ENCODE data around the gene PKDCC.
A peak's percentile ranks its signal among the peaks of the same experiment; 100 is the strongest.

The PKDCC gene

GRCh38 chr2:42087137-42087856 is 39.5 kb downstream of the PKDCC start:
- CTCF ChIA-PET = interaction anchor here (1.0 to 11.3 kb wide), 8 partner anchors 7 to 247 kb away, joined by 3 to 143 read pairs (median 6); no protein-coding TSS in a partner anchor
- DNase-seq (ENCODE audit: extremely low spot score) = no peak
- POLR2A ChIA-PET = interaction anchor here (0.7 to 3.2 kb wide), 4 partner anchors 9 to 218 kb away, joined by 3 to 10 read pairs (median 4); no protein-coding TSS in a partner anchor
- TF ChIP-seq ZNF384 (IDR thresholded peaks at IDR 0.05) (no peak), ELF4 (IDR thresholded peaks at IDR 0.05) (no peak), PKNOX1 (IDR thresholded peaks at IDR 0.05) (no peak), L3MBTL2 (conservative IDR thresholded peaks at IDR 0.05) (no peak), CTBP1 (IDR thresholded peaks at IDR 0.05; ENCODE audit: borderline replicate concordance) (no peak), BHLHE40 (IDR thresholded peaks at IDR 0.05; ENCODE audit: borderline replicate concordance) (no peak), SUZ12 (IDR thresholded peaks at IDR 0.05) (no peak), SP1 (IDR thresholded peaks at IDR 0.05) (no peak), FOXM1 (IDR thresholded peaks at IDR 0.05; ENCODE audit: borderline replicate concordance) (no peak), TARDBP (IDR thresholded peaks at IDR 0.05) (no peak)

- POLR2A ChIA-PET = interaction anchor here (0.7 to 1.1 kb wide), 2 partner anchors 9 to 41 kb away, joined by 3 to 4 read pairs; no protein-coding TSS in a partner anchor
- no peak for DNase-seq (ENCODE audit: extremely low spot score)
- CTCF ChIA-PET = interaction anchor here (1.0 to 11.3 kb wide), 5 partner anchors 16 to 247 kb away, joined by 3 to 143 read pairs (median 5); no protein-coding TSS in a partner anchor
- TF ChIP-seq ZNF384 (IDR thresholded peaks at IDR 0.05) (no peak), HDGF (IDR thresholded peaks at IDR 0.05; ENCODE audit: borderline replicate concordance) (no peak), ELF4 (IDR thresholded peaks at IDR 0.05) (no peak), FOXK2 (IDR thresholded peaks at IDR 0.05) (no peak), SP1 (IDR thresholded peaks at IDR 0.05) (no peak), ARNT (IDR thresholded peaks at IDR 0.05) (no peak), FOXA1 (IDR thresholded peaks at IDR 0.05) (no peak), CTBP1 (IDR thresholded peaks at IDR 0.05; ENCODE audit: borderline replicate concordance) (no peak), FOXM1 (IDR thresholded peaks at IDR 0.05; ENCODE audit: borderline replicate concordance) (no peak), LEF1 (IDR thresholded peaks at IDR 0.05; ENCODE audit: borderline replicate concordance) (no peak), SUZ12 (IDR thresholded peaks at IDR 0.05) (no peak), BHLHE40 (IDR thresholded peaks at IDR 0.05; ENCODE audit: borderline replicate concordance) (no peak), L3MBTL2 (conservative IDR thresholded peaks at IDR 0.05) (no peak), PKNOX1 (IDR thresholded peaks at IDR 0.05) (no peak), NFRKB (IDR thresholded peaks at IDR 0.05) (no peak), TARDBP (IDR thresholded peaks at IDR 0.05) (no peak)
Observed at GRCh38 chr2:42087857-42088195, 40.0 kb downstream of the PKDCC start.

- POLR2A ChIA-PET = no interaction called here
Observed at GRCh38 chr2:42089340-42089925, 41.6 kb downstream of the PKDCC start.

GRCh38 chr2:42090216-42090615 is 42.4 kb downstream of the PKDCC start:
- CTCF ChIA-PET = interaction anchor here (0.7 to 11.3 kb wide), 5 partner anchors 43 to 265 kb away, joined by 3 to 98 read pairs (median 3); no protein-coding TSS in a partner anchor
- no peak for DNase-seq (ENCODE audit: extremely low spot score)
- no peak for TF ChIP-seq L3MBTL2 (conservative IDR thresholded peaks at IDR 0.05)
- TF ChIP-seq FOXA1 (IDR thresholded peaks at IDR 0.05) = no peak
- no peak for TF ChIP-seq TARDBP (IDR thresholded peaks at IDR 0.05)
- no peak for TF ChIP-seq ELF4 (IDR thresholded peaks at IDR 0.05)
- no peak for TF ChIP-seq ARNT (IDR thresholded peaks at IDR 0.05)
- TF ChIP-seq ZNF384 (IDR thresholded peaks at IDR 0.05) = no peak
- no peak for TF ChIP-seq BHLHE40 (IDR thresholded peaks at IDR 0.05; ENCODE audit: borderline replicate concordance)
- no peak for TF ChIP-seq SP1 (IDR thresholded peaks at IDR 0.05)
- POLR2A ChIA-PET = interaction anchor here (0.9 kb wide), 1 partner anchor 54 kb away, joined by 3 read pairs; no protein-coding TSS in a partner anchor

More at GRCh38 chr2:42089340-42089925, 41.6 kb downstream of the PKDCC start:
- peak; percentile 74 for DNase-seq (ENCODE audit: extremely low spot score)
- no peak for TF ChIP-seq TARDBP (IDR thresholded peaks at IDR 0.05)
- no peak for TF ChIP-seq CTBP1 (IDR thresholded peaks at IDR 0.05; ENCODE audit: borderline replicate concordance)
- CTCF ChIA-PET = interaction anchor here (1.2 to 11.3 kb wide), 2 partner anchors 235 to 266 kb away, joined by 3 to 98 read pairs; no protein-coding TSS in a partner anchor

GRCh38 chr2:42091671-42092070 is 43.9 kb downstream of the PKDCC start:
- ChIA-PET CTCF (interaction anchor here (0.6 to 11.3 kb wide), 7 partner anchors 19 to 268 kb away, joined by 3 to 98 read pairs (median 3); no protein-coding TSS in a partner anchor), POLR2A (no interaction called here)
- no peak for DNase-seq (ENCODE audit: extremely low spot score)
- TF ChIP-seq FOXM1 (IDR thresholded peaks at IDR 0.05; ENCODE audit: borderline replicate concordance) (no peak), NFRKB (IDR thresholded peaks at IDR 0.05) (no peak), FOXA1 (IDR thresholded peaks at IDR 0.05) (no peak), BHLHE40 (IDR thresholded peaks at IDR 0.05; ENCODE audit: borderline replicate concordance) (no peak), FOXK2 (IDR thresholded peaks at IDR 0.05) (no peak), LEF1 (IDR thresholded peaks at IDR 0.05; ENCODE audit: borderline replicate concordance) (no peak), ARNT (IDR thresholded peaks at IDR 0.05) (no peak), ZNF384 (IDR thresholded peaks at IDR 0.05) (no peak), PKNOX1 (IDR thresholded peaks at IDR 0.05) (no peak), SUZ12 (IDR thresholded peaks at IDR 0.05) (no peak), ELF4 (IDR thresholded peaks at IDR 0.05) (no peak), HDGF (IDR thresholded peaks at IDR 0.05; ENCODE audit: borderline replicate concordance) (no peak), L3MBTL2 (conservative IDR thresholded peaks at IDR 0.05) (no peak)

Measured in HEK293T (cell line).